Neural crest cell (in vitro differentiated cells): ENCODE measurements around the gene PCDHGA4. TPM values are rescaled to one million over a fixed set of nuclear protein-coding genes. Genes with fewer than 3 reads are reported as not detected.
A peak's percentile ranks its signal among the peaks of the same experiment; 100 is the strongest.
"Not testable (repeated sequence)": the region's sequence is repeated elsewhere in the genome, so short reads cannot be mapped to it uniquely, and the experiment has no call there.

ENCODE experiments used
- DNase-seq: peaks from one replicate; pipeline ENCODE4 v3.0.0; 2021; ENCODE audit warnings: low read depth, mixed read lengths, low spot score
- H3K27ac Mint-ChIP-seq: one replicate; pipeline ENCODE4 v1.8.0; 2021; ENCODE audit warnings: mild to moderate bottlenecking, mixed read lengths; ENCODE audit not compliant: unreplicated experiment
- H3K27me3 Mint-ChIP-seq: 2 replicates; pipeline ENCODE4 v1.8.0; 2021; ENCODE audit warnings: low read depth, mild to moderate bottlenecking, mixed read lengths
- H3K36me3 Mint-ChIP-seq: 2 replicates; pipeline ENCODE4 v1.8.0; 2021; ENCODE audit warnings: low read depth, mild to moderate bottlenecking, mixed read lengths
- H3K4me1 Mint-ChIP-seq: 2 replicates; pipeline ENCODE4 v1.8.0; 2021; ENCODE audit warnings: mixed read lengths
- H3K4me3 Mint-ChIP-seq: one replicate; pipeline ENCODE4 v1.8.0; 2021; ENCODE audit warnings: mild to moderate bottlenecking, mixed read lengths
- H3K9me3 Mint-ChIP-seq: 2 replicates; pipeline ENCODE4 v1.8.0; 2021; ENCODE audit warnings: mixed read lengths
- total RNA-seq: library from RNA; stranded (reverse); gene quantifications from 2 replicates; pipeline ENCODE4 v1.2.1, GENCODE V29; 2021
- TF ChIP-seq, protein P1 (sequence below): fragments of 200-600 bp; sonication (generic); conservative IDR thresholded peaks from 2 replicates; pipeline ENCODE4 v1.5.0; 2021; ENCODE audit warnings: antibody characterized with exemption, mild to moderate bottlenecking

Gene PCDHGA4
- total RNA-seq, 1 donor from 2014 or later, result 0.56 TPM

GRCh38 chr5:141397756-141398551 lies 43.1 kb downstream of the PCDHGA4 start, which contains the start of gene PCDHGB5:
Gene PCDHGB5 (plus strand): TSS chr5:141397947. CDS start chr5:141398128, 181 bp downstream.
- H3K27me3 Mint-ChIP-seq, DNase-seq, H3K4me1 Mint-ChIP-seq, H3K4me3 Mint-ChIP-seq, H3K27ac Mint-ChIP-seq: not testable (repeated sequence)
- peaks cover 22% of the 10 kb centered on the region for H3K9me3 Mint-ChIP-seq
- peaks cover 33% of the 10 kb centered on the region for H3K36me3 Mint-ChIP-seq

GRCh38 chr5:141398608-141399007 lies 43.8 kb downstream of the PCDHGA4 start:
- H3K36me3 Mint-ChIP-seq, result peaks cover 31% of the 10 kb centered on the region
- peaks cover 20% of the 10 kb centered on the region for H3K9me3 Mint-ChIP-seq
- H3K27me3 Mint-ChIP-seq, result no peaks in the 10 kb centered on the region
- H3K4me1 Mint-ChIP-seq, result no peaks in the 10 kb centered on the region
- no peak overlapping the region for H3K27ac Mint-ChIP-seq
- H3K4me3 Mint-ChIP-seq, result no peak overlapping the region
- no peak for DNase-seq
- TF ChIP-seq, protein P1, sequence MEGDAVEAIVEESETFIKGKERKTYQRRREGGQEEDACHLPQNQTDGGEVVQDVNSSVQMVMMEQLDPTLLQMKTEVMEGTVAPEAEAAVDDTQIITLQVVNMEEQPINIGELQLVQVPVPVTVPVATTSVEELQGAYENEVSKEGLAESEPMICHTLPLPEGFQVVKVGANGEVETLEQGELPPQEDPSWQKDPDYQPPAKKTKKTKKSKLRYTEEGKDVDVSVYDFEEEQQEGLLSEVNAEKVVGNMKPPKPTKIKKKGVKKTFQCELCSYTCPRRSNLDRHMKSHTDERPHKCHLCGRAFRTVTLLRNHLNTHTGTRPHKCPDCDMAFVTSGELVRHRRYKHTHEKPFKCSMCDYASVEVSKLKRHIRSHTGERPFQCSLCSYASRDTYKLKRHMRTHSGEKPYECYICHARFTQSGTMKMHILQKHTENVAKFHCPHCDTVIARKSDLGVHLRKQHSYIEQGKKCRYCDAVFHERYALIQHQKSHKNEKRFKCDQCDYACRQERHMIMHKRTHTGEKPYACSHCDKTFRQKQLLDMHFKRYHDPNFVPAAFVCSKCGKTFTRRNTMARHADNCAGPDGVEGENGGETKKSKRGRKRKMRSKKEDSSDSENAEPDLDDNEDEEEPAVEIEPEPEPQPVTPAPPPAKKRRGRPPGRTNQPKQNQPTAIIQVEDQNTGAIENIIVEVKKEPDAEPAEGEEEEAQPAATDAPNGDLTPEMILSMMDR, result no peak

DNA sequence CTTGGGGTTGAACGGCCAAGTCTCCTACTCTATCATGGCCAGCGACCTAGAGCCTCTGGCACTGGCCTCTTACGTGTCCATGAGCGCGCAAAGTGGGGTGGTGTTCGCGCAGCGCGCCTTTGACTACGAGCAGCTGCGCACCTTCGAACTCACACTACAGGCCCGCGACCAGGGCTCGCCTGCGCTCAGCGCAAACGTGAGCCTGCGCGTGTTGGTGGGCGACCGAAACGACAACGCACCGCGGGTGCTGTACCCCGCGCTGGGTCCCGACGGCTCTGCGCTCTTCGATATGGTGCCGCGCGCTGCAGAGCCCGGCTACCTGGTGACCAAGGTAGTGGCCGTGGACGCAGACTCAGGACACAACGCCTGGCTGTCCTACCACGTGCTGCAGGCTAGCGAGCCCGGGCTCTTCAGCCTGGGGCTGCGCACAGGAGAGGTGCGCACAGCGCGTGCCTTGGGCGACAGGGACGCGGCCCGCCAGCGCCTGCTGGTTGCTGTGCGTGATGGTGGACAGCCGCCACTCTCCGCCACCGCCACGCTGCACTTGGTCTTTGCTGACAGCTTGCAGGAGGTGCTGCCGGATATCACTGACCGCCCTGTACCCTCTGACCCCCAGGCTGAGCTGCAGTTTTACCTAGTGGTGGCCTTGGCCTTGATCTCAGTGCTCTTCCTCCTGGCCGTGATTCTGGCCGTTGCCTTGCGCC lies 44.9 kb downstream of the PCDHGA4 start:
- no peak for DNase-seq
- no peaks in the 10 kb centered on the region for H3K4me1 Mint-ChIP-seq
- H3K9me3 Mint-ChIP-seq, result peaks cover 25% of the 10 kb centered on the region
- no peak overlapping the region for H3K27ac Mint-ChIP-seq
- TF ChIP-seq, protein P1, result no peak
- peaks cover 28% of the 10 kb centered on the region for H3K36me3 Mint-ChIP-seq
- peak overlapping the region; percentile 8 for H3K4me3 Mint-ChIP-seq
- no peaks in the 10 kb centered on the region for H3K27me3 Mint-ChIP-seq

- no peak for DNase-seq
- Mint-ChIP-seq H3K4me1 (peaks cover 5% of the 10 kb centered on the region), H3K4me3 (no peak within 1 kb of the TSS), H3K27me3 (no peaks in the 10 kb centered on the region), H3K9me3 (peaks cover 29% of the 10 kb centered on the region), H3K27ac (no peak within 1 kb of the TSS), H3K36me3 (peaks cover 29% of the 10 kb centered on the region)
- TF ChIP-seq, protein P1, result no peak
Measured at GRCh38 chr5:141402553-141403243, 47.9 kb downstream of the PCDHGA4 start, which contains the start of gene PCDHGA9. Gene PCDHGA9 (plus strand): TSS chr5:141402778. CDS start chr5:141402953, 175 bp downstream.

- Mint-ChIP-seq H3K27me3 (peaks cover 2% of the 10 kb centered on the region), H3K36me3 (peaks cover 36% of the 10 kb centered on the region), H3K27ac (no peak overlapping the region), H3K9me3 (peaks cover 32% of the 10 kb centered on the region), H3K4me3 (no peak overlapping the region), H3K4me1 (peaks cover 10% of the 10 kb centered on the region)
- no peak for DNase-seq
- TF ChIP-seq, protein P1, result no peak
Measured at GRCh38 chr5:141403387-141403786, 48.6 kb downstream of the PCDHGA4 start.

Other genes starting within 250 kb of the PCDHGA4 start
- gene PCDHB4, start 233.2 kb upstream of the PCDHGA4 start, total RNA-seq, result 2.6 and 2.7 TPM in 2 replicates
- 3.0 and 3.3 TPM in 2 replicates for gene PCDHB5, start 219.8 kb upstream of the PCDHGA4 start, total RNA-seq
- 0.64 and 0.70 TPM in 2 replicates for gene PCDHB6, start 205.0 kb upstream of the PCDHGA4 start, total RNA-seq
- gene PCDHB7, start 182.4 kb upstream of the PCDHGA4 start, total RNA-seq, result 0.39 and 0.58 TPM in 2 replicates
- 1.3 and 1.8 TPM in 2 replicates for gene PCDHB8, start 177.2 kb upstream of the PCDHGA4 start, total RNA-seq
- 11.4 and 12.6 TPM in 2 replicates for gene PCDHB16, start 172.6 kb upstream of the PCDHGA4 start, total RNA-seq
- 5.5 and 7.0 TPM in 2 replicates for gene PCDHB9, start 167.9 kb upstream of the PCDHGA4 start, total RNA-seq
- 5.2 and 5.5 TPM in 2 replicates for gene PCDHB10, start 162.7 kb upstream of the PCDHGA4 start, total RNA-seq
- gene PCDHB11, start 155.4 kb upstream of the PCDHGA4 start, total RNA-seq, result 2.7 and 3.6 TPM in 2 replicates
- 3.1 TPM in 2 replicates for gene PCDHB12, start 146.3 kb upstream of the PCDHGA4 start, total RNA-seq
- gene PCDHB13, start 141.1 kb upstream of the PCDHGA4 start, total RNA-seq, result 3.6 TPM in 2 replicates
- gene PCDHB14, start 131.7 kb upstream of the PCDHGA4 start, total RNA-seq, result 5.5 TPM in 2 replicates
- gene PCDHB15, start 109.6 kb upstream of the PCDHGA4 start, total RNA-seq, result 5.5 and 5.6 TPM in 2 replicates
- gene SLC25A2, start 51.0 kb upstream of the PCDHGA4 start, total RNA-seq, result 0.72 and 1.1 TPM in 2 replicates
- 100.0 and 100 TPM in 2 replicates for gene TAF7, start 34.2 kb upstream of the PCDHGA4 start, total RNA-seq
- gene PCDHGA1, start 24.5 kb upstream of the PCDHGA4 start, total RNA-seq, result 0.54 and 0.93 TPM in 2 replicates
- gene PCDHGA2, start 16.3 kb upstream of the PCDHGA4 start, total RNA-seq, result 0.32 and 0.54 TPM in 2 replicates
- gene PCDHGA3, start 11.2 kb upstream of the PCDHGA4 start, total RNA-seq, result 0.16 and 0.33 TPM in 2 replicates
- gene PCDHGB1, start 4.9 kb upstream of the PCDHGA4 start, total RNA-seq, result 2.8 and 3.0 TPM in 2 replicates
- gene PCDHGB2, start 5.0 kb downstream of the PCDHGA4 start, total RNA-seq, result 1.3 and 1.5 TPM in 2 replicates
- 0.32 and 0.51 TPM in 2 replicates for gene PCDHGA5, start 9.1 kb downstream of the PCDHGA4 start, total RNA-seq
- 0.51 and 0.71 TPM in 2 replicates for gene PCDHGB3, start 15.2 kb downstream of the PCDHGA4 start, total RNA-seq
- gene PCDHGA6, start 18.9 kb downstream of the PCDHGA4 start, total RNA-seq, result 0.49 and 0.52 TPM in 2 replicates
- gene PCDHGA7, start 27.7 kb downstream of the PCDHGA4 start, total RNA-seq, result 0.32 and 0.37 TPM in 2 replicates
- gene PCDHGB4, start 32.7 kb downstream of the PCDHGA4 start, total RNA-seq, result 4.2 and 5.3 TPM in 2 replicates
- gene PCDHGA8, start 37.6 kb downstream of the PCDHGA4 start, total RNA-seq, result 0.33 and 0.43 TPM in 2 replicates
- gene PCDHGB5, start 42.9 kb downstream of the PCDHGA4 start, total RNA-seq, result 0.91 and 1.5 TPM in 2 replicates
- 0.72 and 0.86 TPM in 2 replicates for gene PCDHGA9, start 47.8 kb downstream of the PCDHGA4 start, total RNA-seq
- 53.6 and 53.7 TPM in 2 replicates for gene PCDHGB6, start 53.0 kb downstream of the PCDHGA4 start, total RNA-seq
- 18.4 and 18.5 TPM in 2 replicates for gene PCDHGA10, start 58.0 kb downstream of the PCDHGA4 start, total RNA-seq
- 6.5 and 7.0 TPM in 2 replicates for gene PCDHGB7, start 62.7 kb downstream of the PCDHGA4 start, total RNA-seq
- 1.8 and 2.4 TPM in 2 replicates for gene PCDHGA11, start 66.0 kb downstream of the PCDHGA4 start, total RNA-seq
- gene PCDHGA12, start 75.5 kb downstream of the PCDHGA4 start, total RNA-seq, result 1.5 and 1.8 TPM in 2 replicates
- gene PCDHGC3, start 120.9 kb downstream of the PCDHGA4 start, total RNA-seq, result 98.2 and 107 TPM in 2 replicates
- 14.8 and 15.9 TPM in 2 replicates for gene PCDHGC4, start 130.0 kb downstream of the PCDHGA4 start, total RNA-seq
- gene PCDHGC5, start 134.1 kb downstream of the PCDHGA4 start, total RNA-seq, result 2.2 and 3.0 TPM in 2 replicates